Left cardiac atrium (tissue), 4 donors: ENCODE results near the gene DPP10. TPM values are rescaled to one million over a fixed set of nuclear protein-coding genes. Genes with fewer than 3 reads are reported as not detected.

Experiments used
- ATAC-seq, 2 donors: fragments of 200-7000 bp; cut with Tn5 transposase; one replicate each; pipeline ENCODE4 v1.9.1; 2020; ENCODE audit warnings: mild to moderate bottlenecking in 2 of 2, moderate library complexity in 2 of 2
- DNase-seq: peaks from one replicate; pipeline ENCODE4 v3.0.0-alpha.2; 2020
- intact Hi-C, 2 donors: fragments of 100-400 bp; cut with DNase I; formaldehyde crosslinking; loops; one replicate each; pipeline versions ENCODE4 v1.14.1 to v1.15.1; 2022 to 2023
- total RNA-seq, 2 donors: library from RNA; stranded (reverse); fragmentation: NEBNext Ultra II Directional; extraction: Animal tissue kit (Norgen Biotek cat#: 25700); gene quantifications; one replicate each; pipeline ENCODE4 v1.2.1, GENCODE V29; 2021
- donor health status: DM: no; HTN: yes; CAD: no.
- donor health status: DM: no; HTN: yes; CAD: no; lungs with severe emphysema.
- donor health status: DM: yes; HTN: yes; CAD: no.
- donor health status: Dilated cardiomyopathy.

The DPP10 gene
- total RNA-seq, 2 donors from 2014 or later: 0.38 to 0.50 TPM

GRCh38 chr2:115162494-115163293, 720.3 kb downstream of the DPP10 start:
- intact Hi-C loops: no loop called here
- ATAC-seq (no peak), DNase-seq (no peak)

GRCh38 chr2:115163572-115163971, 721.1 kb downstream of the DPP10 start:
- no peak for DNase-seq
- ATAC-seq: no peak
- intact Hi-C loops: no loop called here

DNA sequence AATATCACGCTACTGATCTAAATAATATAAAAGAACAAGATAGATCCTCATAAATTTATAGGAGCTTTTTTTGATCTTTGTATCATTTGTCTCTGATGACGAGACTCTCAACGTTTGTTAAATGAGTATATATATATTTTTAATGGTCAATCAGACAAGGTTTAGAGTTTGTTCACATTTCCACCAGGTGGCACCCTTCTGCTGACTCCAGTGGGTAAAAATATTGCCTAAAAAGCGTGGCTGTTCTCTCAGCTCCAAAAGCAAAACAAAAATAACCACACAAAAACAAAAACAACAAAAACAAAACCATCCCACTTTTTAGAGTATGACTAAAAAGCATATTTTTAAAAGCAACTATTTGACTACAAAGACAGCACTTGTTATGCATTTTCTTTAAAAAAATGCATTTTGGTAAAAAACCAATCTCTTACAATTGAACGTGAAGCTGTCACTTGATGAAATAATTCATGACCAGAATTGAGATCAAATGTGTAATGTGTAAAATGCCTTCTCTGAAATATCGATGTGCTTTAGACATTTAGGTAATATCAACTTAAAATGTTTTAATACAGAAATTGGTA, 723.2 kb downstream of the DPP10 start:
- no peak for DNase-seq
- no peak for ATAC-seq
- intact Hi-C loops: no loop called here

DNA sequence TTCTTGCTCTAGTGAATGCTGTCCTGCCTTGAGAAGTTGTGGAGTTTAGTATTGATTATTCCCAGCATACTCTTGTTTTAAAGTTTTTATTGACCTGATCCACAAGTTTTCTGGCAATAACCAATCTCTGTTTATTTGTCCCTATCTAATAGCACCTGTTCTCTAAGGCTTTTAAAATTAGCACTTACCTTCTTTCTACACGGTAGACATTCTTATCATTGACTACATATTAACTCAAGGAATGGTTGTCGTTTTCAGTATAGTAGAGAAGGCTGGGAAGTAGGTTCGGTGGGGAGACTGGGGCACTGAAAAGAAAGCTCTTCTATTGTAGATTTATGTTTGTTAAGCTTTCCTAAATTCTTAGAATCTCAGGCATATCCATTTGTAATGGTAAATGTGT, 726.0 kb downstream of the DPP10 start:
- DNase-seq: no peak
- intact Hi-C loops: no loop called here
- ATAC-seq: no peak

DNA sequence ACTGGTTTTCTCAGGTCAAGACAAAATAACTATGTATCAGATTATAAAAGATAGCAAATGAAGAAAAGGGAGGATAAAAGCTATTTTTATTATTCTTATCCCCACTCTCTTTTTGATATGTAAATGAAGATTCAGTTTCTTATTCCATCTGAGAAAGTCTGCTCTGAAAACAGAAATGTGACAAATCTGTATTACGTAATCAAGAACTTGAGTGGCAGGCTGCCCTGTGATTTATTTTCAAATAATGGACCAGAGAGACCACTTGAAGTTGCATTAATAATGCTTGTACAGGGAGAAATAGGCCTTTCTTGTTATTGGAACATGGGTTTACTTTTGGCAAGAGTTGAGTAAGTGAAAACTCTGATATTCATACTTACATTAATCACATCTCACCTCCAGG, 727.4 kb downstream of the DPP10 start:
- ATAC-seq (no peak), DNase-seq (no peak)
- intact Hi-C loops: no loop called here

- ATAC-seq (no peak), DNase-seq (no peak)
- intact Hi-C loops: no loop called here
Measured at GRCh38 chr2:115171751-115172150, 729.3 kb downstream of the DPP10 start.

DNA sequence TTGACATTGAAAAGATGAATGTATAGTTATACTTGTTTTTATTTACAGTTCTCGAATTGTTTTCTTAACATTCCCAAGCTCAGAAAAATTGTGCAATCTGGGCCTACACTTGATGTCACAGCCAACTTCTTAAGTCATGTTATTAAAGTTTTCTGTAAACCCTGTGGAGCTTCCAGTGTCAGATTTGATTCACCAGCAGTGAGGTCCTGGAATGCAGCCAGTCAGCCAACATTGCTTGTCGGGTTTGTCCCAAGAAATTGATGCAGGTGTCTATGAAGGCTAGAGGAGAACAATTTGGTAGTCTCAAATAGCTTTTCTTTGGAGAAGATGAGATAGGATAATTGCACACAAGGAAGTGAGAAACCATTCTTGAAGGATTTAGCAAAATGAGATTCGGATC, 732.2 kb downstream of the DPP10 start:
- intact Hi-C loops: no loop called here
- ATAC-seq: no peak
- DNase-seq: no peak

DNA sequence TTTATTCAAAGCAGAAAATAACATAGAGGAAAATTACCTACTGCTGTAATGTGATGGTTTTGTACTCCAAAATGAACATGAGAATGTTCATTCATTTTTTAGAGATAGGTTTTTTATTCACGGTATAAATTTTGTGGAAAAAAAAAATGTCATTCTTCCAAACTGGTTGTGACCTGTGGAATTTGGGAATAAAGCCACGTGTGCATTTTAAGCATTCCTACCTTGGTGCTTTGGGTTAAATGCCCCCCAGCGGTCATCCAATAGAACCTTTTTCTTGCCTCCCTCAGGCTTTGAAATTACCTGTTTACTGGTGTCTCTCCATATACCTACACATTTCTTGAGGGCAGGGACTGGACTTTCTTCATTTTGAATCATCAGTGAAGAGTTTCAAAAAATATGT, 740.7 kb downstream of the DPP10 start:
- intact Hi-C loops: no loop called here
- no peak for DNase-seq
- no peak for ATAC-seq

GRCh38 chr2:115190459-115190858, 748.0 kb downstream of the DPP10 start:
- intact Hi-C loops: no loop called here

DNA sequence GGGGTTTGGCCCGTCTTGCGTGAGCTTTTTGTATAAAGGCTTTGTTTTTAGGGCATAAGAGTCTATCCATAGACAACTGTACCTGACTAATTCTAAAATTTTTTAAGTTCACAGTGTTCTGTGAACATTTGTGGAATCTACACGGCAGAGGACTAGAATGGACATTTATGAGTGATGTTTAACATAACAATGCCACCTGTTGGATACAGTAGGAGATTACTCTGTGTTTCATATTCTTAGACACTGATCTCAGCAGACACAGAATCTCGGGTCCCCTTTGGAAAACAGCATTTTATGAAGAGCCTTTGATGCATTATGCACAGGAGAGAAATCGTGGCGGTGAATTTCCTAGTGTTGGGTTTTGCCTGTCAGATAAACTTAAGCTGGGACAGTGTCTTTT, 752.2 kb downstream of the DPP10 start:
- intact Hi-C loops: no loop called here
- no peak for DNase-seq
- ATAC-seq: no peak

More at GRCh38 chr2:115190459-115190858, 748.0 kb downstream of the DPP10 start:
- ATAC-seq: no peak
- no peak for DNase-seq

DNA sequence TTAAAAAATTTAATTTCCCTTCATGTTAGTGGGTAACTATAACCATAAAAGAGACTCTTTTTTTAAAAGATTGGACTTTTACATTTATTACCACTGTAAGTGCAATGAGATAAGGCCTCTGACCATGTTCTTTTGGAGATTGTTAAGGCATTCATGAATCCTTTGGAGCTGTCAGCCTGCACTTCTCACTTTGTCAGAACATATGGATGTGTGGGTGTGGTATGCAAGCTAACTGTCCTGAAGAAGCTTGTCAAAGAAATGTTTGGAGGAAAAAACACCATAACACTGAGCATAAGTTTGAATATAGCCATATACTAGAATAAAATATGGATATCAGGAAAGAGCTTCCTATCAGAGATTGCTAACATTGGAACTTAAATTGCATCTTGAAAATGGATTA, 754.1 kb downstream of the DPP10 start:
- ATAC-seq: no peak
- intact Hi-C loops: no loop called here
- no peak for DNase-seq

GRCh38 chr2:115199966-115200365, 757.5 kb downstream of the DPP10 start:
- DNase-seq (no peak), ATAC-seq (no peak)
- intact Hi-C loops: no loop called here

DNA sequence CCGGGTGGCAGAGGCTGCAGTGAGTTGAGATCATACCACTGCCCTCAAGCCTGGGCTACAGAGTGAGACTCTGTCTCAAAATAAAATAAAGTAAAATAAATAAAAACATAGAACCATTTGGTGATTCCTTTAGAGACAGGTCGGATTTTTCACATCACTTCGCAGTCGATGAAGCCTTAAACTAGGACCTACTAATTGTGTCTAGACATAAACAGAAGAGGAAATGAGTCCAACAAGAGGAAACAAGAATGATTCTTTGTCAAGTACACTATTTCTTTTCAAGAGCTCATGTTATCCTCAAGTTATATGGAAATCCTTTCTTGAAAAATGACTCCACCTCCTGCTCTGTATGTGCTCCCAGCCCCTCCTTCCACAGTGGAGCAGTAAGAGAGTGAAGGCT, 758.9 kb downstream of the DPP10 start:
- no peak for DNase-seq
- intact Hi-C loops: no loop called here
- ATAC-seq: no peak

DNA sequence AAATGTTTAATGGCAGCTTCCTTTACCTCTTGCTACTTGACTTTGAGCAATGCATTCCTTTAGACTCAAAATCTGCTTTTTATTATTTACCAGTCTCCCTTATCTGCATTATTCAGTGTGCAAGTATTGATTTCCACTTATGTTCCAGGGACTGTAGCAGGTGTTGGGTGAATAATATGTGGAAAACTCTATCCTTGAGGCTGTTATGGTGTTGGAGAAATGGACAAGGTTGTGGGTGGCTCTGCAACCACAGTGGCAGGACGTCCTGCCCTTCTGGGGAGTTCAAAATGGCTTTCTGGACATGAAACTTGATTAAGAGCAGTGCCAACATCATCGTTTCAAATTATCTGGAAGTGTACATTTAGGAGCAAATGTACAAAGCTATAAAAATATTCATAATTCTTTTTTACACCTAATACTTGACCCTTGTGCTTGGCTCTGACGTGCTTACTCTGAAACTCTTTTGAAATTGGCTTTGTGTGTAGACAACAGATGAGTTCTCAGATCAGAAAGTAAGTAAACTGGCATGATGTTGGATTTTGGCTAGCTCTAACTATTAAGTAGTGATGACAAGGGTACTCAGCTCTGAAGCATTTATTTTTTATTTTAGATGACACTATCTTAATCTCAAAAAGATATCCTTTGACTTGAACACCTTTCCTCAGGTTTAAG, 766.2 kb downstream of the DPP10 start:
- intact Hi-C loops: no loop called here
- ATAC-seq (no peak), DNase-seq (no peak)

DNA sequence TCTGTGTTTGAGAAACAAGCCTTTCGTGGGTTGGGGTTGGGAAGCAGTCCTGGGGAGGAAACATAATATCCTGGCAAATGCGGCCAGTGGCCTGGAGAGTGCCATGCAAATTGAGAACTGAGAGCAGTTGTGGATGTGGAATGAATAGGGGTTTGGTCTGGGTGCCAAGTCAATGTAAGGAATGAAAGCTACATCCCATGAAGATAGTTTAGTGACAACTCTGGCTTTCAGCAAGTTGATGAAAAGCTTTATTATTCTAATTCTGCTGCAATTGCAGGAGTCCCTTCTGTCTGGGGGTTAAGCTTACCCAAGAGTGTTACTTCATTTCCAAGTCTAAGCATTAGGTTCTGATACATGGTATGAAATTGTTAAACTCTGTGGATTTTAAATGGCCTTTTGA, 771.6 kb downstream of the DPP10 start:
- ATAC-seq: no peak
- intact Hi-C loops: no loop called here
- no peak for DNase-seq

- DNase-seq (no peak), ATAC-seq (no peak)
- intact Hi-C loops: no loop called here
Measured at GRCh38 chr2:115219296-115219695, 776.9 kb downstream of the DPP10 start.

GRCh38 chr2:115234186-115234585, 791.7 kb downstream of the DPP10 start:
- intact Hi-C loops: no loop called here
- no peak for ATAC-seq
- DNase-seq: no peak

DNA sequence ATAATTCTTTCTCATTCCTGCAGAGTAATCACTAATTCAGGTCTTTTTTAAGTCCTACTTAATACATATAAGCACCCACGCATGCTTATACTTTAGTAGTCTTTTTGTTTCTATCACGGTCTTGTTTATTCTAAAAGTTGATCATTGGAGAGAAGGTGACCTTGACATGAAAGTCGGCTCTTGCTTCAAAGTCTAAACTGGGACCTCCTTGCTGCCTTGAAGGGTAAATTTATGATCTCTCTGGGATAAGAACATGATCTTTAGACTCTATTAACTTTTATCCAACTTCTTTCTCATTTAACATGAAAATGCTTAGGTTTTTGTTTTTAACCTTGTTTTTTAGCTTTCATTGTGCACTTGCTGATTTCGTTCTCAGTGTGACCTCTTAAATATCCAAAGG, 792.3 kb downstream of the DPP10 start:
- ATAC-seq: no peak
- DNase-seq: no peak

GRCh38 chr2:115248066-115248465, 805.6 kb downstream of the DPP10 start:
- intact Hi-C loops: no loop called here
- DNase-seq (no peak), ATAC-seq (no peak)

More for the DNA sequence above, 792.3 kb downstream of the DPP10 start:
- intact Hi-C loops: no loop called here

DNA sequence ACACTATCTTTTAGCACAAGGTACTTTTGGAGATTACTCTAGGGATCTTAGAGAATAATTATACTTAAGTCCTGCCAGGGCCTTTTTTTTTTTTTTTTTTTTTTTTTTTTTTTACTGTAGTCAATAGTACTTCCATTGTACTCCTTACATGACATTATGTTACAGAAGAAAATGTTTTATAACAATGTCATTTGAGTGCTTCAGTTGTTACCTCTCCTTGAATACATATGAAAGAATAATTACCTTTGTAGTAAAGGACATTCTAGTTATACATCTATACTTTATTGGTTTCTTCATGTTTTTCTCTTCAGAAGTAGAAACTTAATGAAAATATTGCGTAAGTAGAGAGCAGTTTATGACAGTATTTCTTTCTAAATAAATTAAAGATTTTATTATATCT, 834.9 kb downstream of the DPP10 start:
- intact Hi-C loops: no loop called here

DNA sequence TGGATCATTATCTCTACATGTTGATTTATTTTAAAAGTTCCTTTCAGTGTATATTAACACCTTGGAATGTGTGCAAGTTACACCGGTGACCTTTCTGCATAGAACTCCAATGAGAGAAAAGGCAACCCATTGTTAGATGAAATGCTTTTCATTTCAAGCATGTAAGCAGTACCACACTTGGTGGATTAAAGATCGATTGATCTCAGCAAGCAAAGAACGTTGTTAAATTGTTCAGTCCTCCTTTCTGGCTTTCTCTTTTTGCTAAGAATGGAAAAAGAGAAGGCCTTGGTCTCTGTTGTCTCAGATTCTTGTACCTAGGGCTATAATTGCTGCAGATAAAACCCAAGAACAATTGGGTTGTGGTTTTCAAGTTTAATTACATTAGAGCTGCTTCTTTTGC, 843.0 kb downstream of the DPP10 start:
- intact Hi-C loops: no loop called here
- ATAC-seq (no peak), DNase-seq (no peak)

More for the DNA sequence above, 834.9 kb downstream of the DPP10 start:
- no peak for DNase-seq
- ATAC-seq: no peak
